HG03064 (cell line): ENCODE results near the gene DCUN1D4.
A peak's percentile ranks its signal among the peaks of the same experiment; 100 is the strongest.
"Not testable (repeated sequence)": the region's sequence is repeated elsewhere in the genome, so short reads cannot be mapped to it uniquely, and the experiment has no call there.

ENCODE experiments used
- ATAC-seq: cut with Tn5 transposase; IDR thresholded peaks from one replicate; pipeline ENCODE4 v1.9.1; 2021; ENCODE audit warnings: low read depth; ENCODE audit not compliant: unreplicated experiment

DCUN1D4 gene

GRCh38 chr4:51890760-51891159, 47.8 kb downstream of the DCUN1D4 start:
- no peak for ATAC-seq

GRCh38 chr4:51893402-51893801, 50.4 kb downstream of the DCUN1D4 start:
- ATAC-seq: not testable (repeated sequence)

GRCh38 chr4:51894059-51894645, 51.2 kb downstream of the DCUN1D4 start:
- ATAC-seq: no peak

- peak; percentile 66 for ATAC-seq
Measured at GRCh38 chr4:51895158-51895557, 52.2 kb downstream of the DCUN1D4 start.

- peak; percentile 95 for ATAC-seq
Measured at GRCh38 chr4:51895816-51896408, 53.0 kb downstream of the DCUN1D4 start.

- no peak for ATAC-seq
Measured at GRCh38 chr4:51901363-51901762, 58.4 kb downstream of the DCUN1D4 start.

GRCh38 chr4:51906167-51906958, 63.4 kb downstream of the DCUN1D4 start:
- ATAC-seq: peak; percentile 96

GRCh38 chr4:51907006-51907669, 64.2 kb downstream of the DCUN1D4 start:
- no peak for ATAC-seq

- ATAC-seq: no peak
Measured at GRCh38 chr4:51909236-51909703, 66.3 kb downstream of the DCUN1D4 start.

- no peak for ATAC-seq
Measured at GRCh38 chr4:51918251-51918650, 75.3 kb downstream of the DCUN1D4 start.

GRCh38 chr4:51923343-51923742, 80.4 kb downstream of the DCUN1D4 start:
- no peak for ATAC-seq

GRCh38 chr4:51925307-51925706, 82.4 kb downstream of the DCUN1D4 start:
- ATAC-seq: no peak

GRCh38 chr4:51930557-51930956, 87.6 kb downstream of the DCUN1D4 start:
- no peak for ATAC-seq

- no peak for ATAC-seq
Measured at GRCh38 chr4:51931461-51931860, 88.5 kb downstream of the DCUN1D4 start.

- no peak for ATAC-seq
Measured at GRCh38 chr4:51932261-51932660, 89.3 kb downstream of the DCUN1D4 start.

- ATAC-seq: no peak
Measured at GRCh38 chr4:51932684-51933083, 89.7 kb downstream of the DCUN1D4 start.

- ATAC-seq: not testable (repeated sequence)
Measured at GRCh38 chr4:51940460-51940859, 97.5 kb downstream of the DCUN1D4 start.

- ATAC-seq: no peak
Measured at GRCh38 chr4:51942108-51942832, 99.3 kb downstream of the DCUN1D4 start.

- no peak for ATAC-seq
Measured at GRCh38 chr4:51942833-51943215, 99.9 kb downstream of the DCUN1D4 start.

- no peak for ATAC-seq
Measured at GRCh38 chr4:51943221-51943620, 100.3 kb downstream of the DCUN1D4 start.
